Prostate gland (tissue), 2 donors: ENCODE results near the gene C3orf62.

Source experiments
- POLR2A ChIP-seq: fragments of 450-650 bp; IDR thresholded peaks from one replicate; pipeline ENCODE4 v1.6.1; 2016; ENCODE audit warnings: antibody characterized with exemption, mild to moderate bottlenecking
- TF ChIP-seq, protein P1 (sequence below), 4 experiments: fragments of 200-600 bp in 2 of 4; fragments of 450-650 bp in 2 of 4; sonication (generic) in 2 of 4; IDR thresholded peaks; 1 replicate in 3 of 4; 2 replicates in 1 of 4; pipeline ENCODE4 v1.5.1; 2016 to 2019; ENCODE audit warnings: antibody characterized with exemption in 4 of 4, mild to moderate bottlenecking in 2 of 4, moderate library complexity in 2 of 4

GRCh38 chr3:49253512-49253911 lies 23.5 kb downstream of the C3orf62 start:
- TF ChIP-seq POLR2A, result no peak
- TF ChIP-seq, protein P1, sequence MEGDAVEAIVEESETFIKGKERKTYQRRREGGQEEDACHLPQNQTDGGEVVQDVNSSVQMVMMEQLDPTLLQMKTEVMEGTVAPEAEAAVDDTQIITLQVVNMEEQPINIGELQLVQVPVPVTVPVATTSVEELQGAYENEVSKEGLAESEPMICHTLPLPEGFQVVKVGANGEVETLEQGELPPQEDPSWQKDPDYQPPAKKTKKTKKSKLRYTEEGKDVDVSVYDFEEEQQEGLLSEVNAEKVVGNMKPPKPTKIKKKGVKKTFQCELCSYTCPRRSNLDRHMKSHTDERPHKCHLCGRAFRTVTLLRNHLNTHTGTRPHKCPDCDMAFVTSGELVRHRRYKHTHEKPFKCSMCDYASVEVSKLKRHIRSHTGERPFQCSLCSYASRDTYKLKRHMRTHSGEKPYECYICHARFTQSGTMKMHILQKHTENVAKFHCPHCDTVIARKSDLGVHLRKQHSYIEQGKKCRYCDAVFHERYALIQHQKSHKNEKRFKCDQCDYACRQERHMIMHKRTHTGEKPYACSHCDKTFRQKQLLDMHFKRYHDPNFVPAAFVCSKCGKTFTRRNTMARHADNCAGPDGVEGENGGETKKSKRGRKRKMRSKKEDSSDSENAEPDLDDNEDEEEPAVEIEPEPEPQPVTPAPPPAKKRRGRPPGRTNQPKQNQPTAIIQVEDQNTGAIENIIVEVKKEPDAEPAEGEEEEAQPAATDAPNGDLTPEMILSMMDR (IDR thresholded peaks at IDR 0.05), result no peak
